Midbrain (tissue), 1 donor: ENCODE data around the gene SERHL2.
"Not testable (repeated sequence)": the region's sequence is repeated elsewhere in the genome, so short reads cannot be mapped to it uniquely, and the experiment has no call there.

Experiments used
- DNase-seq: peaks from one replicate; lab custom pipeline; 2025; lab: John Stamatoyannopoulos, UW

SERHL2 gene

GRCh38 chr22:42574046-42574445, 20.3 kb downstream of the SERHL2 start:
- DNase-seq, result not testable (repeated sequence)

GRCh38 chr22:42574468-42574867, 20.7 kb downstream of the SERHL2 start:
- not testable (repeated sequence) for DNase-seq

- DNase-seq, result not testable (repeated sequence)
Measured at GRCh38 chr22:42575996-42576574, 22.3 kb downstream of the SERHL2 start.

- DNase-seq, result not testable (repeated sequence)
Measured at GRCh38 chr22:42577141-42577540, 23.4 kb downstream of the SERHL2 start.

GRCh38 chr22:42577623-42578240, 24.0 kb downstream of the SERHL2 start:
- no peak for DNase-seq

- not testable (repeated sequence) for DNase-seq
Measured at GRCh38 chr22:42580040-42580439, 26.3 kb downstream of the SERHL2 start.

- not testable (repeated sequence) for DNase-seq
Measured at GRCh38 chr22:42581194-42581761, 27.5 kb downstream of the SERHL2 start.

- peak; percentile 77 for DNase-seq
Measured at GRCh38 chr22:42581762-42582716, 28.3 kb downstream of the SERHL2 start.

GRCh38 chr22:42582987-42583386, 29.2 kb downstream of the SERHL2 start:
- DNase-seq, result no peak

- DNase-seq, result no peak
Measured at GRCh38 chr22:42584364-42584940, 30.7 kb downstream of the SERHL2 start.

- no peak for DNase-seq
Measured at GRCh38 chr22:42585096-42585495, 31.3 kb downstream of the SERHL2 start.

- DNase-seq, result no peak
Measured at GRCh38 chr22:42586381-42586780, 32.6 kb downstream of the SERHL2 start.

- DNase-seq, result no peak
Measured at GRCh38 chr22:42587588-42588175, 33.9 kb downstream of the SERHL2 start.

- no peak for DNase-seq
Measured at GRCh38 chr22:42591987-42592386, 38.2 kb downstream of the SERHL2 start.

GRCh38 chr22:42595434-42595833, 41.7 kb downstream of the SERHL2 start:
- no peak for DNase-seq

GRCh38 chr22:42596336-42596735, 42.6 kb downstream of the SERHL2 start:
- no peak for DNase-seq

- no peak for DNase-seq
Measured at GRCh38 chr22:42596863-42597530, 43.2 kb downstream of the SERHL2 start.

- DNase-seq, result no peak
Measured at GRCh38 chr22:42601879-42602465, 48.2 kb downstream of the SERHL2 start.

- no peak for DNase-seq
Measured at GRCh38 chr22:42602470-42602869, 48.7 kb downstream of the SERHL2 start.

GRCh38 chr22:42603427-42603826, 49.7 kb downstream of the SERHL2 start:
- DNase-seq, result no peak

- no peak for DNase-seq
Measured at GRCh38 chr22:42604403-42604802, 50.6 kb downstream of the SERHL2 start.
